DOHH2 (cell line): Measurements from ENCODE around the gene ZNF609.

Experiments
- EZH2phosphoT487 ChIP-seq: fragments of 200-600 bp; sonication (generic); IDR thresholded peaks from 2 replicates; pipeline ENCODE4 v1.6.1; 2017; ENCODE audit warnings: borderline replicate concordance, mild to moderate bottlenecking, antibody characterized with exemption, low read length, moderate library complexity, mixed read lengths
- TF ChIP-seq, protein P1 (sequence below): fragments of 200-600 bp; sonication (generic); IDR thresholded peaks from one replicate; pipeline ENCODE4 v1.5.1; 2014; ENCODE audit warnings: antibody characterized with exemption, mild to moderate bottlenecking, low read depth, low read length; ENCODE audit not compliant: poor library complexity, severe bottlenecking

DNA sequence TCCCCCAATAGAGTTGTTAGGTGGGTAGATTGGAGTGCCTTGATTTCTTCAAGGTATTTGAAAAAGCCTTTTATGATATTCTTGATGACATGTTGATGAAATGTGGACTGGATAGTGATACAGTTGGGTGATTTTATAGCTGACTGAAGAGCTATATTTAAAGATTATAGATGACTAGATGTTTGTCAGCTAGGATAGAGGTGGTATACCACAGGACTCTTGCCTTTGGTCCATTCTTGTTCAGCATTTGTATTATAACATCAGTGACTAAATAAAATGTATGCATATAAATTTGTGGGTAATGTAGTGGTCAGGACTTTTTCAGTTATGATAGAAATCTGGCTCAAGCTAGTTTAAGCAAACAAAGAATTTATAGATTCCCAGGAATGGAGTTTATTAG is 143.9 kb downstream of the ZNF609 start:
- TF ChIP-seq EZH2phosphoT487: no peak
- TF ChIP-seq, protein P1, sequence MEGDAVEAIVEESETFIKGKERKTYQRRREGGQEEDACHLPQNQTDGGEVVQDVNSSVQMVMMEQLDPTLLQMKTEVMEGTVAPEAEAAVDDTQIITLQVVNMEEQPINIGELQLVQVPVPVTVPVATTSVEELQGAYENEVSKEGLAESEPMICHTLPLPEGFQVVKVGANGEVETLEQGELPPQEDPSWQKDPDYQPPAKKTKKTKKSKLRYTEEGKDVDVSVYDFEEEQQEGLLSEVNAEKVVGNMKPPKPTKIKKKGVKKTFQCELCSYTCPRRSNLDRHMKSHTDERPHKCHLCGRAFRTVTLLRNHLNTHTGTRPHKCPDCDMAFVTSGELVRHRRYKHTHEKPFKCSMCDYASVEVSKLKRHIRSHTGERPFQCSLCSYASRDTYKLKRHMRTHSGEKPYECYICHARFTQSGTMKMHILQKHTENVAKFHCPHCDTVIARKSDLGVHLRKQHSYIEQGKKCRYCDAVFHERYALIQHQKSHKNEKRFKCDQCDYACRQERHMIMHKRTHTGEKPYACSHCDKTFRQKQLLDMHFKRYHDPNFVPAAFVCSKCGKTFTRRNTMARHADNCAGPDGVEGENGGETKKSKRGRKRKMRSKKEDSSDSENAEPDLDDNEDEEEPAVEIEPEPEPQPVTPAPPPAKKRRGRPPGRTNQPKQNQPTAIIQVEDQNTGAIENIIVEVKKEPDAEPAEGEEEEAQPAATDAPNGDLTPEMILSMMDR: no peak
